ENCODE results near the gene TAP1. TPM values are rescaled to one million over a fixed set of nuclear protein-coding genes. Genes with fewer than 3 reads are reported as not detected.

Gene TAP1
- total and polyA plus RNA-seq, 2 donors (not counting 3 experiments of a cell fraction or from before 2014, with no cell fraction given), result 15.6 to 25.9 TPM

- Histone ChIP-seq H3K36me3 (ENCODE audit: control insufficient read depth in 2 of 2, extremely low read depth in 1 of 2, insufficient read depth in 2 of 2, low read length in 2 of 2) (no peaks in the 10 kb centered on the region), H2AFZ (ENCODE audit: low read depth, low read length) (no peak overlapping the region), H3K9me3 (replicated peaks; ENCODE audit: control insufficient read depth, insufficient read depth, low read length) (no peaks in the 10 kb centered on the region), H3K4me2 (ENCODE audit: insufficient read depth, low read length) (no peak overlapping the region), H3K4me3 (replicated peaks in 1 of 3; ENCODE audit: insufficient read depth in 1 of 3, low read depth in 1 of 3, low read length in 3 of 3) (no peak overlapping the region), H3K27ac (ENCODE audit: insufficient read depth, low read depth, low read length) (no peak overlapping the region), H3K4me1 (ENCODE audit: control insufficient read depth, extremely low read depth, insufficient read depth, low read length) (peaks cover 14% of the 10 kb centered on the region), H4K20me1 (replicated peaks; ENCODE audit: control insufficient read depth, extremely low read depth, insufficient read depth, low read length) (no peaks in the 10 kb centered on the region), H3K9me1 (replicated peaks; ENCODE audit: control insufficient read depth, extremely low read depth, insufficient read depth, low read length) (no peaks in the 10 kb centered on the region), H3K9ac (replicated peaks; ENCODE audit: extremely low read depth, insufficient read depth, low read length) (no peak overlapping the region), H3K79me2 (ENCODE audit: control insufficient read depth, insufficient read depth, low read length) (peaks cover 6% of the 10 kb centered on the region), H3K27me3 (ENCODE audit: control insufficient read depth in 2 of 2, insufficient read depth in 2 of 2, low read length in 2 of 2) (peaks cover 3 to 7% of the 10 kb centered on the region in 2 experiments)
- dilution Hi-C loops (cut with MboI; ENCODE audit: extremely low pct_ligation_motif_present, low sequenced_read_pairs), result no loop called here
- peak; percentile 21 for DNase-seq (ENCODE audit: low read depth, low spot score)
- ChIA-PET CTCF (interaction anchor here (1.2 to 9.4 kb wide), 4 partner anchors 19 to 95 kb away, joined by 3 to 192 read pairs (median 10); no protein-coding TSS in a partner anchor), POLR2A (interaction anchor here (1.0 kb wide), 1 partner anchor 81 kb away, joined by 6 read pairs; no protein-coding TSS in a partner anchor)
- no peak for FAIRE-seq
- no TSS peak for BruUV-seq (replicated peaks)
- no peak for TF ChIP-seq FOS (IDR thresholded peaks at IDR 0.05; ENCODE audit: borderline replicate concordance, insufficient read depth, low read length)
- intact Hi-C loops (cut with micrococcal nuclease), result no loop called here
Observed at GRCh38 chr6:32890831-32891230, 37.3 kb upstream of the TAP1 start.

DNA sequence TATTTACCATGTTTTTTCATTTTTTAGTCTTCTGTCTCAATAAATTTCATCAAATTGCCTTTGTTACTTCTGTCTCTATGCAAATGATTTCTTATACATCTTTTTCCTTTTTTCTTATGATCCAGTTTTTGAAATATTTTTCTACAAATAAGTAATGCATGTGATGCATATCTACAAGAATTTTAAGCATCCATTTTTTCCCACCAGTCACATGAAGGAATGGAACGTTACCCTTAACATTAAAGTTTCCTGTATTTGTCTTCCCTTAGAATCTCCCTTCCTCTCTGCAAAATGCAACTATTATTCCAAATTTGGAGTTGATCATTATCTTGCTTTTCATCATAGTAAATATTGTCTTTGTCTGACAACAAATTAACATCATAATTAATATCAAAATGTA lies 36.0 kb upstream of the TAP1 start:
- H3K9ac ChIP-seq (replicated peaks; ENCODE audit: extremely low read depth, insufficient read depth, low read length), result no peak overlapping the region
- peaks cover 3 to 10% of the 10 kb centered on the region in 2 experiments for H3K27me3 ChIP-seq (ENCODE audit: control insufficient read depth in 2 of 2, insufficient read depth in 2 of 2, low read length in 2 of 2)
- DNase-seq (ENCODE audit: low read depth, low spot score) (peak; percentile 8), FAIRE-seq (peak; percentile 59)
- CTCF ChIA-PET, result interaction anchor here (0.7 to 9.4 kb wide), 4 partner anchors 18 to 96 kb away, joined by 3 to 192 read pairs (median 10); no protein-coding TSS in a partner anchor
- H3K4me3 ChIP-seq (replicated peaks in 1 of 3; ENCODE audit: insufficient read depth in 1 of 3, low read depth in 1 of 3, low read length in 3 of 3), result no peak overlapping the region
- no peak overlapping the region for H2AFZ ChIP-seq (ENCODE audit: low read depth, low read length)
- no peak overlapping the region for H3K27ac ChIP-seq (ENCODE audit: insufficient read depth, low read depth, low read length)
- TF ChIP-seq POLR2AphosphoS5 (IDR thresholded peaks at IDR 0.05; ENCODE audit: insufficient read depth, low read depth, low read length) (no peak), FOS (IDR thresholded peaks at IDR 0.05; ENCODE audit: borderline replicate concordance, insufficient read depth, low read length) (no peak), GATA2 (IDR thresholded peaks at IDR 0.05; ENCODE audit: insufficient read depth, insufficient read length, low read depth, low read length) (no peak), POLR2A (IDR thresholded peaks at IDR 0.05; ENCODE audit: low read depth, low read length) (no peak), JUN (IDR thresholded peaks at IDR 0.05; ENCODE audit: borderline replicate concordance, insufficient read depth, insufficient read length, low read depth) (no peak), MYC (IDR thresholded peaks at IDR 0.05; ENCODE audit: low read depth, low read length) (no peak), EZH2 (IDR thresholded peaks at IDR 0.05; ENCODE audit: borderline replicate concordance, low read depth, low read length, severe bottlenecking) (no peak)
- TF ChIP-seq, protein P1, sequence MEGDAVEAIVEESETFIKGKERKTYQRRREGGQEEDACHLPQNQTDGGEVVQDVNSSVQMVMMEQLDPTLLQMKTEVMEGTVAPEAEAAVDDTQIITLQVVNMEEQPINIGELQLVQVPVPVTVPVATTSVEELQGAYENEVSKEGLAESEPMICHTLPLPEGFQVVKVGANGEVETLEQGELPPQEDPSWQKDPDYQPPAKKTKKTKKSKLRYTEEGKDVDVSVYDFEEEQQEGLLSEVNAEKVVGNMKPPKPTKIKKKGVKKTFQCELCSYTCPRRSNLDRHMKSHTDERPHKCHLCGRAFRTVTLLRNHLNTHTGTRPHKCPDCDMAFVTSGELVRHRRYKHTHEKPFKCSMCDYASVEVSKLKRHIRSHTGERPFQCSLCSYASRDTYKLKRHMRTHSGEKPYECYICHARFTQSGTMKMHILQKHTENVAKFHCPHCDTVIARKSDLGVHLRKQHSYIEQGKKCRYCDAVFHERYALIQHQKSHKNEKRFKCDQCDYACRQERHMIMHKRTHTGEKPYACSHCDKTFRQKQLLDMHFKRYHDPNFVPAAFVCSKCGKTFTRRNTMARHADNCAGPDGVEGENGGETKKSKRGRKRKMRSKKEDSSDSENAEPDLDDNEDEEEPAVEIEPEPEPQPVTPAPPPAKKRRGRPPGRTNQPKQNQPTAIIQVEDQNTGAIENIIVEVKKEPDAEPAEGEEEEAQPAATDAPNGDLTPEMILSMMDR (IDR thresholded peaks at IDR 0.05; ENCODE audit: extremely low read depth in 1 of 2, insufficient read depth in 1 of 2, low read depth in 1 of 2, low read length in 2 of 2), result no peak
- TF ChIP-seq, protein P2, sequence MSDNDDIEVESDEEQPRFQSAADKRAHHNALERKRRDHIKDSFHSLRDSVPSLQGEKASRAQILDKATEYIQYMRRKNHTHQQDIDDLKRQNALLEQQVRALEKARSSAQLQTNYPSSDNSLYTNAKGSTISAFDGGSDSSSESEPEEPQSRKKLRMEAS (IDR thresholded peaks at IDR 0.05; ENCODE audit: insufficient read depth, insufficient read length), result no peak
- no peaks in the 10 kb centered on the region for H4K20me1 ChIP-seq (replicated peaks; ENCODE audit: control insufficient read depth, extremely low read depth, insufficient read depth, low read length)
- no peak overlapping the region for H3K4me2 ChIP-seq (ENCODE audit: insufficient read depth, low read length)
- intact Hi-C loops (cut with micrococcal nuclease), result loop anchor here (5.0 to 10.0 kb wide), 2 partner anchors 43 to 355 kb away; no protein-coding TSS in a partner anchor
- H3K9me3 ChIP-seq (replicated peaks; ENCODE audit: control insufficient read depth, insufficient read depth, low read length), result no peaks in the 10 kb centered on the region
- BruUV-seq (replicated peaks), result no TSS peak
- POLR2A ChIA-PET, result interaction anchor here (1.0 kb wide), 1 partner anchor 82 kb away, joined by 6 read pairs; no protein-coding TSS in a partner anchor
- H3K4me1 ChIP-seq (ENCODE audit: control insufficient read depth, extremely low read depth, insufficient read depth, low read length), result peaks cover 7% of the 10 kb centered on the region
- no peaks in the 10 kb centered on the region for H3K9me1 ChIP-seq (replicated peaks; ENCODE audit: control insufficient read depth, extremely low read depth, insufficient read depth, low read length)
- dilution Hi-C loops (cut with MboI; ENCODE audit: extremely low pct_ligation_motif_present, low sequenced_read_pairs), result no loop called here
- H3K79me2 ChIP-seq (ENCODE audit: control insufficient read depth, insufficient read depth, low read length), result no peaks in the 10 kb centered on the region
- H3K36me3 ChIP-seq (ENCODE audit: control insufficient read depth in 2 of 2, extremely low read depth in 1 of 2, insufficient read depth in 2 of 2, low read length in 2 of 2), result no peaks in the 10 kb centered on the region
